ENCODE measurements around the gene ANKK1. TPM values are rescaled to one million over a fixed set of nuclear protein-coding genes. Genes with fewer than 3 reads are reported as not detected.

Gene ANKK1
- total and polyA plus RNA-seq, 2 of the 8 experiments (the other 6 are each of a cell fraction or from before 2014, with no cell fraction given), result 0.11 TPM; not detected in 1

- Histone ChIP-seq H4K20me1 (replicated peaks in 1 of 2; ENCODE audit: control insufficient read depth in 1 of 2, insufficient read depth in 2 of 2, low read length in 2 of 2) (no peaks in the 10 kb centered on the region), H2AK5ac (ENCODE audit: low read depth, low read length) (no peak overlapping the region), H3K14ac (ENCODE audit: insufficient read length) (no peak overlapping the region), H2BK15ac (ENCODE audit: low read length) (no peak overlapping the region), H2BK12ac (ENCODE audit: low read depth, low read length) (no peak overlapping the region), H4K8ac (ENCODE audit: extremely low read depth, insufficient read depth, low read length) (no peak overlapping the region), H3K27ac (ENCODE audit: low read depth, low read length) (no peak overlapping the region), H3K9ac (replicated peaks in 1 of 4; ENCODE audit: extremely low read depth in 1 of 4, low read depth in 3 of 4, low read length in 3 of 4) (no peak overlapping the region), H2BK120ac (replicated peaks; ENCODE audit: low read depth, low read length) (no peak overlapping the region), H3K79me2 (ENCODE audit: control insufficient read depth in 1 of 2, insufficient read depth in 2 of 2, low read length in 2 of 2) (no peaks in the 10 kb centered on the region), H3K79me1 (ENCODE audit: low read depth, low read length) (no peaks in the 10 kb centered on the region), H3K4me3 (ENCODE audit: extremely low read depth in 1 of 4, insufficient read depth in 2 of 4, low read depth in 3 of 4, low read length in 4 of 4) (no peak overlapping the region), H3K23ac (ENCODE audit: insufficient read length) (no peak overlapping the region), H4K5ac (ENCODE audit: insufficient read length, low read depth, low read length) (no peak overlapping the region), H3K27me3 (replicated peaks in 1 of 4; ENCODE audit: control insufficient read depth in 3 of 4, extremely low read depth in 1 of 4, insufficient read depth in 3 of 4, low read length in 3 of 4) (no peaks in the 10 kb centered on the region), H3K4ac (replicated peaks; ENCODE audit: insufficient read length, low read depth, low read length) (no peak overlapping the region), H3K36me3 (ENCODE audit: control insufficient read depth in 2 of 4, insufficient read depth in 4 of 4, low read length in 3 of 4) (no peaks in the 10 kb centered on the region), H2AFZ (ENCODE audit: low read length) (no peak overlapping the region), H2BK20ac (ENCODE audit: low read length) (no peak overlapping the region), H3K4me2 (ENCODE audit: insufficient read depth in 1 of 2, low read depth in 2 of 2, low read length in 2 of 2) (no peak overlapping the region), H3K9me3 (ENCODE audit: insufficient read depth in 2 of 2, low read depth in 1 of 2, low read length in 1 of 2) (no peaks in the 10 kb centered on the region), H3K56ac (replicated peaks; ENCODE audit: insufficient read length, low read depth, low read length) (no peak overlapping the region), H3K23me2 (ENCODE audit: low read depth, low read length) (no peaks in the 10 kb centered on the region), H4K91ac (replicated peaks; ENCODE audit: insufficient read length, low read length) (no peak overlapping the region), H2BK5ac (ENCODE audit: low read depth, low read length) (no peak overlapping the region), H3K18ac (ENCODE audit: extremely low read depth, low read length) (no peak overlapping the region), H3K4me1 (replicated peaks in 1 of 4; ENCODE audit: control insufficient read depth in 3 of 4, insufficient read depth in 4 of 4, low read length in 3 of 4) (no peaks in the 10 kb centered on the region)
- POLR2A ChIA-PET (ENCODE audit: partially characterized antibody), result no interaction called here
- FAIRE-seq (no peak), DNase-seq (ENCODE audit: low read depth in 1 of 2, low spot score in 2 of 2) (no peak)
- CTCF ChIA-PET (ENCODE audit: partially characterized antibody), result interaction anchor here (0.8 to 2.9 kb wide), 5 partner anchors 15 to 37 kb away, joined by 4 to 8 read pairs (median 6); partner anchors contain the start of gene ANKK1
- 82% methylated on average over 3 of the region's 3 CpGs; no CpG with 5 or more reads in 1 of the 2 experiments for WGBS, 2 experiments (ENCODE audit: extremely low coverage in 1 of 2, insufficient coverage in 1 of 2, insufficient read length in 1 of 2, insufficient replicate concordance in 2 of 2, low coverage in 1 of 2, low lambda C conversion rate in 2 of 2, missing lambda C conversion rate in 1 of 2)
- TF ChIP-seq SP2 (IDR thresholded peaks at IDR 0.05; ENCODE audit: low read length) (no peak), KDM1A (IDR thresholded peaks at IDR 0.05; ENCODE audit: borderline replicate concordance, low read length) (no peak), POLR2A (IDR thresholded peaks at IDR 0.05; ENCODE audit: control extremely low read depth in 1 of 2, low read depth in 2 of 2, low read length in 2 of 2) (no peak), CEBPB (IDR thresholded peaks at IDR 0.05; ENCODE audit: low read depth, low read length) (no peak), JUN (IDR thresholded peaks at IDR 0.05; ENCODE audit: low read depth, low read length) (no peak), ATF3 (IDR thresholded peaks at IDR 0.05; ENCODE audit: insufficient read depth, low read depth, low read length) (no peak), CTBP2 (IDR thresholded peaks at IDR 0.05; ENCODE audit: borderline replicate concordance, insufficient read depth, insufficient read length, low read length) (no peak), GTF2F1 (IDR thresholded peaks at IDR 0.05; ENCODE audit: borderline replicate concordance, low read depth, low read length) (no peak), CTCF (IDR thresholded peaks at IDR 0.05; ENCODE audit: control extremely low read depth in 1 of 3, insufficient read depth in 1 of 3, low read depth in 1 of 3, low read length in 3 of 3) (no peak), KDM4A (IDR thresholded peaks at IDR 0.05; ENCODE audit: low read depth, low read length, severe bottlenecking) (no peak), CHD1 (IDR thresholded peaks at IDR 0.05; ENCODE audit: low read depth, low read length) (no peak)
Observed at GRCh38 chr11:113351068-113351450, 36.5 kb upstream of the ANKK1 start.
